HCEC 1CT (cell line): ENCODE data around the gene USP17L19.
"Not testable (repeated sequence)": the region's sequence is repeated elsewhere in the genome, so short reads cannot be mapped to it uniquely, and the experiment has no call there.

Experiments used
- DNase-seq: peaks from one replicate; pipeline ENCODE4 v3.0.0-alpha.2; 2017

The USP17L19 gene, protein sequence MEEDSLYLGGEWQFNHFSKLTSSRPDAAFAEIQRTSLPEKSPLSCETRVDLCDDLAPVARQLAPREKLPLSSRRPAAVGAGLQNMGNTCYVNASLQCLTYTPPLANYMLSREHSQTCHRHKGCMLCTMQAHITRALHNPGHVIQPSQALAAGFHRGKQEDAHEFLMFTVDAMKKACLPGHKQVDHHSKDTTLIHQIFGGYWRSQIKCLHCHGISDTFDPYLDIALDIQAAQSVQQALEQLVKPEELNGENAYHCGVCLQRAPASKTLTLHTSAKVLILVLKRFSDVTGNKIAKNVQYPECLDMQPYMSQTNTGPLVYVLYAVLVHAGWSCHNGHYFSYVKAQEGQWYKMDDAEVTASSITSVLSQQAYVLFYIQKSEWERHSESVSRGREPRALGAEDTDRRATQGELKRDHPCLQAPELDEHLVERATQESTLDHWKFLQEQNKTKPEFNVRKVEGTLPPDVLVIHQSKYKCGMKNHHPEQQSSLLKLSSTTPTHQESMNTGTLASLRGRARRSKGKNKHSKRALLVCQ

GRCh38 chr4:9253078-9253477 is at the start of gene USP17L19:
TSS of gene USP17L19 (plus strand) at chr4:9253378. CDS start at chr4:9253378, 0 bp downstream.
- DNase-seq: not testable (repeated sequence)

GRCh38 chr4:9210357-9210756 is 42.8 kb upstream of the USP17L19 start, which contains the start of gene USP17L10:
TSS of gene USP17L10 (plus strand) at chr4:9210657. CDS start at chr4:9210657, 0 bp downstream.
- DNase-seq: not testable (repeated sequence)

- not testable (repeated sequence) for DNase-seq
Observed at GRCh38 chr4:9214701-9215100, 38.5 kb upstream of the USP17L19 start.

GRCh38 chr4:9215105-9215504 is 38.1 kb upstream of the USP17L19 start, which contains the start of gene USP17L11:
TSS of gene USP17L11 (plus strand) at chr4:9215405. CDS start at chr4:9215405, 0 bp downstream.
- not testable (repeated sequence) for DNase-seq

DNA sequence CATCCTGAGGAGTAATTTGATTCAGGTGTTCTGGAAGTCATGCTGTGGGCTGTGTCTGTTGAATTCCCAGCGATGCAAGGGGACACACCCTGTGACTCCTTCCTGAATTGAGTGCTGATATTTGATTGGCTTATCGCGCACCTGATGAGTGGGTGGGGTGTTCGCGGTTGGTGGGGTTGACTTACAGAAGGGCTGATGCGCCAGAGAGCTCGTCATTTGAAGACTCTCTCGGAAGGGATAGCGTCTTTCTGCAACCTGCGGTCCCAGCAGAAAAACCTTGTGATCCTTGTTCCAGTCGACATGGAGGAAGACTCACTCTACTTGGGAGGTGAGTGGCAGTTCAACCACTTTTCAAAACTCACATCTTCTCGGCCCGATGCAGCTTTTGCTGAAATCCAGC is 33.3 kb upstream of the USP17L19 start, which contains the start of gene USP17L12:
Gene USP17L12 (plus strand): TSS at position 301 of the 400 bp plus-strand sequence. CDS start 0 bp downstream, at position 301.
- DNase-seq: not testable (repeated sequence)

GRCh38 chr4:9224596-9224995 is 28.6 kb upstream of the USP17L19 start, which contains the start of gene USP17L13:
TSS of gene USP17L13 (plus strand) at chr4:9224896. CDS start at chr4:9224896, 0 bp downstream.
- DNase-seq: not testable (repeated sequence)

- DNase-seq: not testable (repeated sequence)
Observed at GRCh38 chr4:9230249-9230648, 22.9 kb upstream of the USP17L19 start.

GRCh38 chr4:9234085-9234484 is 19.1 kb upstream of the USP17L19 start, which contains the start of gene USP17L15:
TSS of gene USP17L15 (plus strand) at chr4:9234385. CDS start at chr4:9234385, 0 bp downstream.
- DNase-seq: not testable (repeated sequence)

DNA sequence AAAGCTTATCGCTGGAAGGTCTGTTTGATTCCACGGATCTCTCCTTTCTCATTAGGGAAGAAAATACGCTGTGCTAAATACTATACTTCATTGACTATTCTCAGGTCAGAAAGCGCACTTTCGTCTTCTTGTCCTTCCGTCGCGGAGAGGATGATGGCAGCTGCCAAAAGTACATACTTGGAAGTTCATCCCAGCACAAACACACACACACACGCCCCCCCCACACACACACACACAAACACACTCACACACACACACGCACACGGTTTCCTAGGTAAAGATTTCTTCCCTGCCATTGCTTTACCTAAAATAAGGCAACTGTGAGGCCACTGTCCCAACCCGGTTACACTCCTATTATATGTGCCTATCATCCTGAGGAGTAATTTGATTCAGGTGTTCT is 14.7 kb upstream of the USP17L19 start:
- DNase-seq: not testable (repeated sequence)

- DNase-seq: not testable (repeated sequence)
Observed at GRCh38 chr4:9243579-9243978, 9.6 kb upstream of the USP17L19 start, which contains the start of gene USP17L17. TSS of gene USP17L17 (plus strand) at chr4:9243879. CDS start at chr4:9243879, 0 bp downstream.

DNA sequence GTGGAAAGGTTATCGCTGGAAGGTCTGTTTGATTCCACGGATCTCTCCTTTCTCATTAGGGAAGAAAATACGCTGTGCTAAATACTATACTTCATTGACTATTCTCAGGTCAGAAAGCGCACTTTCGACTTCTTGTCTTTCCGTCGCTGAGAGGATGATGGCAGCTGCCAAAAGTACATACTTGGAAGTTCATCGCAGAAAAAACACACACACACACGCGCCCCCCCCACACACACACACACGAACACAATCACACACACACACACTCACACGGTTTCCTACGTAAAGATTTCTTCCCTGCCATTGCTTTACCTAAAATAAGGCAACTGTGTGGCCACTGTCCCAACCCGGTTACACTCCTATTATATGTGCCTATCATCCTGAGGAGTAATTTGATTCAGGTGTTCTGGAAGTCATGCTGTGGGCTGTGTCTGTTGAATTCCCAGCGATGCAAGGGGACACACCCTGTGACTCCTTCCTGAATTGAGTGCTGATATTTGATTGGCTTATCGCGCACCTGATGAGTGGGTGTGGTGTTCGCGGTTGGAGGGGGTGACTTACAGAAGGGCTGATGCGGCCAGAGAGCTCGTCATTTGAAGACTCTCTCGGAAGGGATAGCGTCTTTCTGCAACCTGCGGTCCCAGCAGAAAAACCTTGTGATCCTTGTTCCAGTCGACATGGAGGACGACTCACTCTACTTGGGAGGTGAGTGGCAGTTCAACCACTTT is 5.1 kb upstream of the USP17L19 start, which contains the start of gene USP17L18:
Gene USP17L18 (plus strand): TSS at position 678 of the 728 bp plus-strand sequence. CDS start 0 bp downstream, at position 678.
- not testable (repeated sequence) for DNase-seq

GRCh38 chr4:9257824-9258223 is 4.6 kb downstream of the USP17L19 start, which contains the start of gene USP17L20:
TSS of gene USP17L20 (plus strand) at chr4:9258124. CDS start at chr4:9258124, 0 bp downstream.
- DNase-seq: not testable (repeated sequence)

DNA sequence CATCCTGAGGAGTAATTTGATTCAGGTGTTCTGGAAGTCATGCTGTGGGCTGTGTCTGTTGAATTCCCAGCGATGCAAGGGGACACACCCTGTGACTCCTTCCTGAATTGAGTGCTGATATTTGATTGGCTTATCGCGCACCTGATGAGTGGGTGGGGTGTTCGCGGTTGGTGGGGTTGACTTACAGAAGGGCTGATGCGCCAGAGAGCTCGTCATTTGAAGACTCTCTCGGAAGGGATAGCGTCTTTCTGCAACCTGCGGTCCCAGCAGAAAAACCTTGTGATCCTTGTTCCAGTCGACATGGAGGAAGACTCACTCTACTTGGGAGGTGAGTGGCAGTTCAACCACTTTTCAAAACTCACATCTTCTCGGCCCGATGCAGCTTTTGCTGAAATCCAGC is 9.4 kb downstream of the USP17L19 start, which contains the start of gene USP17L21:
Gene USP17L21 (plus strand): TSS at position 301 of the 400 bp plus-strand sequence. CDS start 0 bp downstream, at position 301.
- not testable (repeated sequence) for DNase-seq

- DNase-seq: not testable (repeated sequence)
Observed at GRCh38 chr4:9267319-9267718, 14.1 kb downstream of the USP17L19 start, which contains the start of gene USP17L22. TSS of gene USP17L22 (plus strand) at chr4:9267619. CDS start at chr4:9267619, 0 bp downstream.

GRCh38 chr4:9271719-9272118 is 18.5 kb downstream of the USP17L19 start:
- DNase-seq: not testable (repeated sequence)
